ENCODE data around the gene ROBO1.

Gene ROBO1

DNA sequence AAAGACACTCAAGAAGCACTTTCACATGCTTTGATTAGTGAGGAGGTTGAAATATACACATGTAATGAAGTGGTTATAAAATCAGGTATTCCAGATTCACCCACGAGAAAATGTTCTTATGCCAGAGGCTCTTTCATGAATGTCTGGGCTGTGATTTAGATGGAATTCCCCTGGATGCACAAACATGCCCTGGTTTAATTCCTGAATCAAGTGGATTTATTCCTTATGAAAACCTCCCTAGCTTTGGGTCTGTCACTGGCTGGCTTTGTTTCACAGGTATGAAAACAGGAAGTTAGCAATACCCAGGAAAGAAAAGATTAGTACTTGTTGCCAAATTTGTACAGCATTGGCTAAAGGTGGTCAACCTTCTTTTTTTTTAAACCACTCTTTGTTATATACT lies 1123.0 kb downstream of the ROBO1 start:
- H3K79me2 ChIP-seq (ENCODE audit: insufficient read depth, low read length), result no peaks in the 10 kb centered on the region
- no peak for ATAC-seq (ENCODE audit: insufficient read depth, low read depth)
- no peak overlapping the region for H3K9ac ChIP-seq (ENCODE audit: low read depth, low read length)
- H4K20me1 ChIP-seq (ENCODE audit: insufficient read depth, low read length), result no peaks in the 10 kb centered on the region
- no peak overlapping the region for H3K4me2 ChIP-seq (ENCODE audit: insufficient read depth, low read length)
- no peaks in the 10 kb centered on the region for H3K36me3 ChIP-seq (ENCODE audit: insufficient read depth, low read length)
- H3K27me3 ChIP-seq (ENCODE audit: insufficient read depth, low read length, poor library complexity), result no peaks in the 10 kb centered on the region
- no peak overlapping the region for H2AFZ ChIP-seq (ENCODE audit: low read depth, low read length)
- H3K27ac ChIP-seq (ENCODE audit: low read length), result no peak overlapping the region
- H3K4me1 ChIP-seq (ENCODE audit: insufficient read depth, low read length), result no peaks in the 10 kb centered on the region
- no peaks in the 10 kb centered on the region for H3K9me3 ChIP-seq (ENCODE audit: insufficient read depth, low read length, severe bottlenecking)
- no peak for TF ChIP-seq EZH2 (IDR thresholded peaks at IDR 0.05; ENCODE audit: borderline replicate concordance, low read depth, low read length, severe bottlenecking)
- TF ChIP-seq, protein P1, sequence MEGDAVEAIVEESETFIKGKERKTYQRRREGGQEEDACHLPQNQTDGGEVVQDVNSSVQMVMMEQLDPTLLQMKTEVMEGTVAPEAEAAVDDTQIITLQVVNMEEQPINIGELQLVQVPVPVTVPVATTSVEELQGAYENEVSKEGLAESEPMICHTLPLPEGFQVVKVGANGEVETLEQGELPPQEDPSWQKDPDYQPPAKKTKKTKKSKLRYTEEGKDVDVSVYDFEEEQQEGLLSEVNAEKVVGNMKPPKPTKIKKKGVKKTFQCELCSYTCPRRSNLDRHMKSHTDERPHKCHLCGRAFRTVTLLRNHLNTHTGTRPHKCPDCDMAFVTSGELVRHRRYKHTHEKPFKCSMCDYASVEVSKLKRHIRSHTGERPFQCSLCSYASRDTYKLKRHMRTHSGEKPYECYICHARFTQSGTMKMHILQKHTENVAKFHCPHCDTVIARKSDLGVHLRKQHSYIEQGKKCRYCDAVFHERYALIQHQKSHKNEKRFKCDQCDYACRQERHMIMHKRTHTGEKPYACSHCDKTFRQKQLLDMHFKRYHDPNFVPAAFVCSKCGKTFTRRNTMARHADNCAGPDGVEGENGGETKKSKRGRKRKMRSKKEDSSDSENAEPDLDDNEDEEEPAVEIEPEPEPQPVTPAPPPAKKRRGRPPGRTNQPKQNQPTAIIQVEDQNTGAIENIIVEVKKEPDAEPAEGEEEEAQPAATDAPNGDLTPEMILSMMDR (IDR thresholded peaks at IDR 0.05; ENCODE audit: borderline replicate concordance, extremely low read depth, low read length, poor library complexity, severe bottlenecking), result no peak
- no peak for DNase-seq
- H3K4me3 ChIP-seq (ENCODE audit: low read depth in 1 of 2, low read length in 2 of 2), result no peak overlapping the region

DNA sequence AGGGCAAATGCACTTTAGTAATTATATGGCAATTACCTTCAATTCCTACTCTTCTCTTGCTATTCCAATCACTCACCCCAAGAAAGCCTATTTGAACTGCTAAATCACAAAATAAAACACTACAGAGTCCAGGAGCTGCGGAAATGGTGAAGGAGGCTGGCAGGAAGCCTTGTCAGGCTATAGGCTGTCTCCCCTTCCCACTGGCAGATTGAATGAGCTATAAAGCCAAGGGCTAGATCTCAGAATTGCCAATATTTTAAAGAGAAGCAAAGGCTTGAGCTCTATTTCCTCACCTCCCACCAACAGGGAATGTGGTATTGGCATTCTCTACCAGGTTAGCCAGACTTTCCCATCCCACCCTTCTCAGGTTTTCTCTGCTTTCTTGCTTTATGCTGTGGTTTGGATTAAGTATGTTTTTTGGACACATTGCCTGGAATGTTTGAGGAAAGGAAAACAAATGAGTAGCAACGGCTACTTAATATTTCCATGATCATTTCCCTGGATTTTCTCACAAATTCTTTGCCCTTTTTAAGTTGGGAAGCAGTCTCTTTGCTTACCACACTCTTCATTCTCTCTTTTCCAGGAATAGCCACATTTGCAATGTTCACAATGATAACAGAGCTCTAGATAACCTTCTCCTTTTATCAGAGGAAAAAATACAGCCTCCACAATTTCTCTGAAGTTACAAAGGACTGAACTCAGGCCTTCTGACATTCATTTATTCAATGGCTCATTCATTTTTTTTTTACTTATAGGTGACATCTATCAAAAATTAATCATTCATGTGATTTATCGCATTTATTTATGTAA lies 1125.4 kb downstream of the ROBO1 start:
- H4K20me1 ChIP-seq (ENCODE audit: insufficient read depth, low read length), result no peaks in the 10 kb centered on the region

DNA sequence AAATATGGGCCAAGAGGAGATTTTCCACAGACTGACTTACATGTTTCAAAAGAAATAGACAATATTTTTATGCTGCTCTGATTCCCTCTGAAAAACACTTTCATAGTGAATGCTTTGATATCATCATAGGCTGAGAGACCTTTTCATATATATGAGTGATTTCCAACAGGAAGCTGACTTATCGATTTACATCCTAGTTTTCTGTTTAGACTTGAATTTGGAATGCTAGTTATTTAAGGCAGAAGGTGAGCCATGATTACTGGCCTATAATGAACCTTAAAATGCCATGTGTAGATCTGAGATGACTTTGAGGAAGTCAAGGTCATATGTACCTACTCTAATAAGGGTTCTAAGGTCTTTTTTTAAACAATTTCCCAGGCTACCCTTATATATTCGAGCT lies 1126.1 kb downstream of the ROBO1 start:
- Histone ChIP-seq H4K20me1 (ENCODE audit: insufficient read depth, low read length) (no peaks in the 10 kb centered on the region), H3K79me2 (ENCODE audit: insufficient read depth, low read length) (no peaks in the 10 kb centered on the region), H2AFZ (ENCODE audit: low read depth, low read length) (no peak overlapping the region), H3K9ac (ENCODE audit: low read depth, low read length) (no peak overlapping the region), H3K27ac (ENCODE audit: low read length) (no peak overlapping the region), H3K4me1 (ENCODE audit: insufficient read depth, low read length) (no peaks in the 10 kb centered on the region), H3K4me3 (ENCODE audit: low read depth in 1 of 2, low read length in 2 of 2) (no peak overlapping the region), H3K4me2 (ENCODE audit: insufficient read depth, low read length) (no peak overlapping the region), H3K27me3 (ENCODE audit: insufficient read depth, low read length, poor library complexity) (no peaks in the 10 kb centered on the region), H3K36me3 (ENCODE audit: insufficient read depth, low read length) (no peaks in the 10 kb centered on the region), H3K9me3 (ENCODE audit: insufficient read depth, low read length, severe bottlenecking) (no peaks in the 10 kb centered on the region)
- TF ChIP-seq, protein P1 (IDR thresholded peaks at IDR 0.05; ENCODE audit: borderline replicate concordance, extremely low read depth, low read length, poor library complexity, severe bottlenecking), result no peak
- TF ChIP-seq EZH2 (IDR thresholded peaks at IDR 0.05; ENCODE audit: borderline replicate concordance, low read depth, low read length, severe bottlenecking), result no peak
- ATAC-seq (ENCODE audit: insufficient read depth, low read depth), result no peak
- DNase-seq, result no peak

More for the DNA sequence above, 1125.4 kb downstream of the ROBO1 start:
- no peaks in the 10 kb centered on the region for H3K4me1 ChIP-seq (ENCODE audit: insufficient read depth, low read length)
- H3K4me2 ChIP-seq (ENCODE audit: insufficient read depth, low read length), result no peak overlapping the region
- no peak for TF ChIP-seq EZH2 (IDR thresholded peaks at IDR 0.05; ENCODE audit: borderline replicate concordance, low read depth, low read length, severe bottlenecking)
- TF ChIP-seq, protein P1 (IDR thresholded peaks at IDR 0.05; ENCODE audit: borderline replicate concordance, extremely low read depth, low read length, poor library complexity, severe bottlenecking), result no peak
- H2AFZ ChIP-seq (ENCODE audit: low read depth, low read length), result no peak overlapping the region
- H3K9me3 ChIP-seq (ENCODE audit: insufficient read depth, low read length, severe bottlenecking), result no peaks in the 10 kb centered on the region
- H3K79me2 ChIP-seq (ENCODE audit: insufficient read depth, low read length), result no peaks in the 10 kb centered on the region
- no peaks in the 10 kb centered on the region for H3K36me3 ChIP-seq (ENCODE audit: insufficient read depth, low read length)
- no peak overlapping the region for H3K27ac ChIP-seq (ENCODE audit: low read length)
- no peaks in the 10 kb centered on the region for H3K27me3 ChIP-seq (ENCODE audit: insufficient read depth, low read length, poor library complexity)
- DNase-seq (no peak), ATAC-seq (ENCODE audit: insufficient read depth, low read depth) (no peak)
- no peak overlapping the region for H3K9ac ChIP-seq (ENCODE audit: low read depth, low read length)
- no peak overlapping the region for H3K4me3 ChIP-seq (ENCODE audit: low read depth in 1 of 2, low read length in 2 of 2)
